DMS 273 treated with DMSO at 0.1 percent for 48 hours (cell line): ENCODE measurements around the gene GALR2.
A peak's percentile ranks its signal among the peaks of the same experiment; 100 is the strongest.

ENCODE experiments used
- DNase-seq: peaks from one replicate; lab custom pipeline; 2025; lab: John Stamatoyannopoulos, UW

The GALR2 gene

GRCh38 chr17:76094046-76094445 is 19.5 kb downstream of the GALR2 start:
- DNase-seq: no peak

- no peak for DNase-seq
Measured at GRCh38 chr17:76095943-76096342, 21.4 kb downstream of the GALR2 start.

DNA sequence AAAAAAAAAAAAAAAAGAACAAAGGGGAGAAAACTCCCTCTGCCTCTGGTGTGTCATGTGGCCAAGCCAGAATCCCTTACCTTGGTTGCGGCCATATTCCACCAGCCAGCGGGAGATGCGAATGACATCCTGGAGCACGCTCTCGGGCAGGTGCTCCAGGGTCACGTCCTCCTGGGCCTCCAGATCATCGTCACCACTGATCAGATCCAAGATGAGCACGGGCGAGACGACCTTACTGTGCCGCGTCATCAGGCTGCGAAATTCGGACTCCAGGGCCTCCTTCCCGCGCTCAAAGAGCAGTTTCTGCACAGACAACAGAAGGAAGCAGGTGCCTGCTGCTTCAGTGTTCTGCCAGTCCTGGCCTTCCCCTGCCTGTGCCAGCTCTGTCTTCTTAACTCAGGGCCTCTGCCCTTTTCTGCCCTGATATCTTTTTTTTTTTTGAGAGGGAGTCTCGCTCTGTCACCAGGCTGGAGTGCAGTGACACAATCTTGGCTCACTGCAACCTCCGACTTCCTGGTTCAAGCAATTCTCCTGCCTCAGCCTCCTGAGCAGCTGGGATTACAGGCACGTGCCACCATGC is 23.2 kb downstream of the GALR2 start:
- DNase-seq: no peak

DNA sequence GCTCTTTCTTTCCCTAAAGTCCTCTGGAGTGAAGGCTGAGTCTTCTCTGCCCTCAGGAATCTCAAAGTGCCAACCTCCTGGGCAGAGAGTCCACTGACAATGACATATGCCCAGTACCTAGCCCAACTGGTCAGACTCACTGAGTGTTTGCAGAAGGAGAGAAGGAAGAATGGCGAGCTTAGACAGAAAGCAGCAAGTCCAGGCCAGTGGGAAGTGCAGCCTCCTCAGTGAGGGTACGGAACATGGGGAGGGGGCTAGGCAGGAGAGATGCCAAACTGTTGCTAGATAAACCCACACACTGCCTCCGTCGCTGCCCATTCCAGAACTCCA is 28.3 kb downstream of the GALR2 start:
- DNase-seq: no peak

DNA sequence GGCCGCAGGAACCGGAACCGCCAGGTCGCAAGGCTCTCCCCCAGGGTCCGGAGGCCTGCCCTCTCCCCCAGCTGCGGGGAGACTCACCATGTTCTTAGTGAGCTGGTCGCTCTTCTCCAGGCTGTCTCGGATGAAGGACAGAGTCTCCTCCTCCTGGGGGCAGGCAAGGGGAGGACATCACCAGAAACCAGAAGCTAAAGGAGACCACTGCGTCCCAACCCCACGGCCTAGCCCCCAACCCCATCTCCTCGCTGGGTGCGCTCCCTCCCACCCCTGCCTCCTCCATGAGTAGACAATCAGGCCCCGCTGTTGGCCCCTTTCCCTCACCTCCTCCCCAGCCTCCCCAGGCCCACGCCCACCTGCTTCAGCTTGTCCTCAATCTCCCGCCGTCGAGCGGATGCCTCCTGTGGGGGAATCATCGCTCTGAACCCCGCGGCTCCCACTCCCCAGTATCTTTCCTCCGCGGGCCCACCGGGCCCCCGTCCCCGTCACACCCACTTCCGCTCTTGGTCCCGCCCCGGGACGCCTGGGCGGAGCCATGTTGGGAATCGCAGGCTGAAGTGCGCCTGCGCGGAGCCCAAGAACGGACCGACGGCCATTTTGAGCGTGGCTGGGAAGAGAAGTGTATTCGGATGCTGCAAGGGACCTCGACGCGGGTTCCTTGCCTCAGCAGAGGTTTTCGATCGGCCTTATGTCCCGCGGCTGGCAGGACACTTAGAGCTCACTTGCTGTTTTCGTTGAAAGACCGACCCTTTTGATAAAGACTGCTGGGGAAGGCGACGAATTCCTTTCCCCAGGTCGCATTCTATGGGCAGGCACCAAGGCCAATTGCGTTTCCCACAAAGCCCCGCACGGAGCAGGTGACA is 28.9 kb downstream of the GALR2 start, which contains the start of gene EXOC7:
TSS of gene EXOC7 (minus strand) at position 514 of the 866 bp plus-strand sequence. CDS start at position 419, 95 bp downstream.
- peak; percentile 65 for DNase-seq

GRCh38 chr17:76104140-76104895 is 29.7 kb downstream of the GALR2 start:
- DNase-seq: no peak

GRCh38 chr17:76104896-76105231 is 30.3 kb downstream of the GALR2 start:
- DNase-seq: no peak

- DNase-seq: peak; percentile 48
Measured at GRCh38 chr17:76106703-76107102, 32.1 kb downstream of the GALR2 start.

- DNase-seq: no peak
Measured at GRCh38 chr17:76107509-76107908, 32.9 kb downstream of the GALR2 start.

- no peak for DNase-seq
Measured at GRCh38 chr17:76111956-76112355, 37.4 kb downstream of the GALR2 start.

GRCh38 chr17:76115138-76115754 is 40.7 kb downstream of the GALR2 start:
- no peak for DNase-seq

- DNase-seq: no peak
Measured at GRCh38 chr17:76119409-76120371, 45.1 kb downstream of the GALR2 start.

- DNase-seq: no peak
Measured at GRCh38 chr17:76120658-76121008, 46.1 kb downstream of the GALR2 start.

DNA sequence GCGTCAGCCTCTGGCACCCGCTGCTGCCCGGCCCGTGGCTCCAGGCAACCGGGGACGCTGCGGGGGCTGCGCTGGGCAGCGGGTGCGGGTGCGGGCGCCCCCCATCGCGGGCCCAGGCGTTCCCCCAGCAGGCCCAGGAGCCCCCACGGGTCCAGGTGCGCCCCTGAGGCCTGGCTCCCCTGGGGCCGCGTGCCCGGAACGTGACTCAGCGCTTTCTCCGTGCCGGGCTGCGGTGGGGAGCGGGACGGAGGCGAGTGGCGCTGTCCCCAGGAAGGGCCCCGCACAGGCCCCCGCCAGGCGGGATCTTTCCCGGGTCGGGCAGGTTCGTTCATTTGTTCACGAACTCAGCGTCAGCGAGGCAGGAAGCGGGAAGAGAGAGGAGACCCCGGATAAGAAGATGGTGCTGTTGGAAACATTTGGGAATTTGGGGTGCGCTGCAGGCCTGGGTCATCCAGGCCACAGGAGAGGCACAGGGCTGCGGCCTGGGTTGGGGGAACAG is 47.4 kb downstream of the GALR2 start:
- no peak for DNase-seq

- DNase-seq: no peak
Measured at GRCh38 chr17:76122431-76123190, 48.0 kb downstream of the GALR2 start.

DNA sequence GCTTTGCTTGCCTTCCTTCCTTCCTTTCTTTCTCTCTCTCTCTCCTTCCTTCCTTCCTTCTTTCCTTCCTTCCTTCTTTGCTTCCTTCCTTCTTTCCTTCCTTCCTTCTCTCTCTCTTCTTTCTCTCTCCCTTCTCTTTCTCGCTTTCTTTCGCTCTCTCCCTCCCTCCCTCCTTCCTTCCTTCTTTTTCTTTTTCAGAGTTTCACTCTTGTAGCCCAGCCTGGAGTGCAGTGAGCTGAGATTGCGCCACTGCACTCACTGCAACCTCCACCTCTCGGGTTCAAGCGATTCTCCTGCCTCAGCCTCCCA is 48.6 kb downstream of the GALR2 start:
- no peak for DNase-seq

- no peak for DNase-seq
Measured at GRCh38 chr17:76123749-76124581, 49.4 kb downstream of the GALR2 start.

GRCh38 chr17:76124582-76125390 is 50.2 kb downstream of the GALR2 start:
- no peak for DNase-seq

DNA sequence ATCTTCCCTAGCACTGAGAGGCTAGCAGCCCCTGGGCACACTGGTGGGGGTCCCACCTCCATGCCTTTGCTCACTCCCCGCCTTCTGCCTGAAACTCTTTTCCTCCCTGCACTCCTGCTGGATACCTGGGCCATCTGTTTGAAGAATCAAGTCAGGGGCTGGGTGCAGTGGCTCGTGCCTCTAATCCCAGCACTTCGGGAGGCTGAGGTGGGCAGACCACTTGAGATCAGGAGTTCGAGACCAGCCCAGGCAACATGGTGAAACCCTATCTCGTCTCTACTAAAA is 50.8 kb downstream of the GALR2 start:
- no peak for DNase-seq
